ENCODE data around the gene HBP1. TPM values are rescaled to one million over a fixed set of nuclear protein-coding genes. Genes with fewer than 3 reads are reported as not detected.

The HBP1 gene
- total and polyA plus RNA-seq, 7 experiments from 2014 or later, result 34.6 to 219 (median 116) TPM

- no peaks in the 10 kb centered on the region for H3K4me1 ChIP-seq (ENCODE audit: control insufficient read depth in 2 of 2, insufficient read depth in 2 of 2, low read length in 2 of 2)
- H3K4me3 Mint-ChIP-seq, result no peak overlapping the region
- no peak overlapping the region for H3K27ac Mint-ChIP-seq
- H3K27me3 Mint-ChIP-seq, result peaks cover 0 to 3% (median 0%) of the 10 kb centered on the region in 5 donors
- ChIA-PET CTCF (no interaction called here), POLR2A (interaction anchor here (4.1 kb wide), 1 partner anchor 24 kb away, joined by 34 read pairs; the partner anchor contains the start of gene HBP1)
- no peaks in the 10 kb centered on the region for H3K9me3 Mint-ChIP-seq
- peaks cover 0 to 10% (median 4%) of the 10 kb centered on the region in 7 donors for H3K4me1 Mint-ChIP-seq
- H3K36me3 Mint-ChIP-seq, result no peaks in the 10 kb centered on the region
- DNase-seq (no peak), ATAC-seq (no peak)
- H3K27ac ChIP-seq (ENCODE audit: low read depth, low read length), result no peak overlapping the region
- intact Hi-C loops (cut with micrococcal nuclease), result loop anchor here (5.0 to 10.0 kb wide), 4 partner anchors 98 to 1002 kb away; partner anchors contain the start of gene CCDC71L (in 1 of the 2)
- no peak overlapping the region for H3K4me3 ChIP-seq (ENCODE audit: low read length)
- no peaks in the 10 kb centered on the region for H3K27me3 ChIP-seq (ENCODE audit: control insufficient read depth in 2 of 2, insufficient read depth in 2 of 2, low read length in 2 of 2)
- no peaks in the 10 kb centered on the region for H3K9me3 ChIP-seq (ENCODE audit: control insufficient read depth in 2 of 3, low read length in 3 of 3)
- no peaks in the 10 kb centered on the region for H3K36me3 ChIP-seq (ENCODE audit: control insufficient read depth in 2 of 3, insufficient read depth in 3 of 3, low read length in 3 of 3)
Observed at GRCh38 chr7:107145067-107145838, 23.6 kb upstream of the HBP1 start.

DNA sequence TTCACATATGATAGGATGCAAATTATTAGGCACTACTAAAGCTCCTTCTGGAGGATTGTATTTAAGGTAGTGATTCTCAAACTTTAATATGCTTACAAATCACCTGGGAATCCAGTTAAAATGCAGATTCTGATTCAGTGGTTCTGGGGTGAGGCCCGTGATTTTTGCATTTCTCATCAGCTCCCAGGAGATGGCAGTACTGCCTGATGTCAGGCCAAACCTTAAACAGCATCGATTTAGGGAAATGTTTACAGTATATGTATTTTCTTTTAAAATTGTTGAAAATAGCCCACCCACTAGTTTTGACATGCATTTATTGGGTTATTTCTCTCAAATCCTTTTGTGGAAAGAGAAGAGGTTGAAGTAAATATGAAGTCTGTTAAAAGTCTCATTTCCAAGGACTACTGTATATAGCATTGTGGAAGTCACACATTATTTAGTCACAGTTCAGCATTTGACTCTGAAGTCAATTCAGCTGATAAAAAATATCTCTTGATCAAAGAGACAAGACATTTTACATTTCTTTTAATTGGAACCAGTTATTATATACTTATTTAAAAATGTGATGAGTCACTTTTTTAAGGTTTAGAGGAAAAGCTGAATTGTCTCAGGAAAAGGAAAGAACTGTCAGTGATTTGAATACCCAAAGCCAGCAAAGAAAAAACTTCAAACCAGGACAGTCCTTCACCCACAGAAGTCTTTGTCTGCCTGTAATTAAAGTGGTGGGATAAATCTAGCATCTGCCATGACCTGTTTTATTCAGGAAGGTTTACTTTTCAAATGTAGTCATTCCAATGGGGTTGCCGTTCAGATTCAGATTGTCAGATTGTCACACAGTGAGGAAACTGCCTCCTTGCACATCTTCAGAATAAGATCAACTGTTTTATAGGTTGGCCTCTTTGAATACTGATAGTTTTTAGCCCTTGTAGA lies 21.1 kb upstream of the HBP1 start:
- ChIA-PET CTCF (interaction anchor here (0.7 to 7.7 kb wide), 20 partner anchors 9 to 1031 kb away, joined by 3 to 95 read pairs (median 4); partner anchors contain the start of gene HBP1), POLR2A (interaction anchor here (0.7 to 4.1 kb wide), 6 partner anchors 16 to 416 kb away, joined by 3 to 34 read pairs (median 3); partner anchors contain the start of genes COG5, DUS4L and HBP1)
- Histone ChIP-seq H3K4me3 (ENCODE audit: low read length) (no peak overlapping the region), H3K9me3 (ENCODE audit: control insufficient read depth in 2 of 3, low read length in 3 of 3) (no peaks in the 10 kb centered on the region), H3K36me3 (ENCODE audit: control insufficient read depth in 2 of 3, insufficient read depth in 3 of 3, low read length in 3 of 3) (no peaks in the 10 kb centered on the region), H3K4me1 (ENCODE audit: control insufficient read depth in 2 of 2, insufficient read depth in 2 of 2, low read length in 2 of 2) (no peaks in the 10 kb centered on the region), H3K27me3 (ENCODE audit: control insufficient read depth in 2 of 2, insufficient read depth in 2 of 2, low read length in 2 of 2) (no peaks in the 10 kb centered on the region), H3K27ac (ENCODE audit: low read depth, low read length) (no peak overlapping the region)
- ATAC-seq, result peak; percentile 86
- peaks cover 0 to 12% (median 4%) of the 10 kb centered on the region in 7 donors for H3K4me1 Mint-ChIP-seq
- H3K36me3 Mint-ChIP-seq, result no peaks in the 10 kb centered on the region
- peak in 6 of 9 donors; percentile 20 to 61 (median 46) for DNase-seq
- intact Hi-C loops (cut with micrococcal nuclease), result loop anchor here (1.0 to 10.0 kb wide), 8 partner anchors 19 to 1000 kb away; partner anchors contain the start of gene CCDC71L (in 1 of the 2)
- H3K27ac Mint-ChIP-seq, result peak overlapping the region in 1 of 9 donors; percentile 16
- H3K9me3 Mint-ChIP-seq, result no peaks in the 10 kb centered on the region
- no peak overlapping the region for H3K4me3 Mint-ChIP-seq
- H3K27me3 Mint-ChIP-seq, result peaks cover 0 to 6% (median 3%) of the 10 kb centered on the region in 5 donors

DNA sequence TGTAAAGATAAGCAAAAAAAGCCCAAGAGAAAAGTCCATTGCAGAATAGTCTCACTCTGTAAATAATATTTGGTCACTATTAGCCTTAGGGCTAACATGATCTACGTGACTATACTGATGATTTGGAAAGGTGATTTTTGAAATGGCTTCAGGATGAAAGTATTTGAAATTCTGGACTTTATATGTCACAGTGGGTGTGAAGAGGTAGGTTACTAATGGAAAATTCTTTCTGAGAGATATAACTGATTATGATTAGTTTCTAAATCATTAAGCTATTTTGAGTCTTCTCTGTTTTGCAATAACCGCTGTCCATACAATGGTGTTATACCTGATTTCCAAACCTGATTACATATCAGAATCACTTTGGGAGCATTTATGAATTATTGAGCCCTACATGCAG lies 20.1 kb upstream of the HBP1 start:
- Histone ChIP-seq H3K9me3 (ENCODE audit: control insufficient read depth in 2 of 3, low read length in 3 of 3) (no peaks in the 10 kb centered on the region), H3K4me1 (ENCODE audit: control insufficient read depth in 2 of 2, insufficient read depth in 2 of 2, low read length in 2 of 2) (no peaks in the 10 kb centered on the region), H3K27ac (ENCODE audit: low read depth, low read length) (no peak overlapping the region), H3K36me3 (ENCODE audit: control insufficient read depth in 2 of 3, insufficient read depth in 3 of 3, low read length in 3 of 3) (no peaks in the 10 kb centered on the region), H3K4me3 (ENCODE audit: low read length) (no peak overlapping the region), H3K27me3 (ENCODE audit: control insufficient read depth in 2 of 2, insufficient read depth in 2 of 2, low read length in 2 of 2) (no peaks in the 10 kb centered on the region)
- no peaks in the 10 kb centered on the region for H3K36me3 Mint-ChIP-seq
- intact Hi-C loops (cut with micrococcal nuclease), result loop anchor here (5.0 to 10.0 kb wide), 4 partner anchors 101 to 999 kb away; partner anchors contain the start of gene CCDC71L (in 1 of the 2)
- H3K4me1 Mint-ChIP-seq, result peaks cover 0 to 12% (median 4%) of the 10 kb centered on the region in 7 donors
- POLR2A ChIA-PET, result interaction anchor here (4.1 kb wide), 1 partner anchor 20 kb away, joined by 34 read pairs; the partner anchor contains the start of gene HBP1
- no peak for ATAC-seq
- CTCF ChIA-PET, result interaction anchor here (0.6 to 7.7 kb wide), 16 partner anchors 10 to 576 kb away, joined by 3 to 95 read pairs (median 5); partner anchors contain the start of genes HBP1 and PIK3CG
- no peak overlapping the region for H3K27ac Mint-ChIP-seq
- H3K4me3 Mint-ChIP-seq, result no peak overlapping the region
- H3K9me3 Mint-ChIP-seq, result no peaks in the 10 kb centered on the region
- H3K27me3 Mint-ChIP-seq, result peaks cover 0 to 7% (median 3%) of the 10 kb centered on the region in 5 donors
- no peak for DNase-seq

- Mint-ChIP-seq H3K36me3 (no peaks in the 10 kb centered on the region), H3K27ac (no peak overlapping the region), H3K27me3 (peaks cover 0 to 7% (median 3%) of the 10 kb centered on the region in 5 donors), H3K4me3 (no peak overlapping the region), H3K4me1 (peaks cover 0 to 12% (median 4%) of the 10 kb centered on the region in 7 donors), H3K9me3 (no peaks in the 10 kb centered on the region)
- no peaks in the 10 kb centered on the region for H3K4me1 ChIP-seq (ENCODE audit: control insufficient read depth in 2 of 2, insufficient read depth in 2 of 2, low read length in 2 of 2)
- intact Hi-C loops (cut with micrococcal nuclease), result loop anchor here (1.0 to 10.0 kb wide), 10 partner anchors 18 to 997 kb away; partner anchors contain the start of genes CCDC71L (in 1 of the 2) and PIK3CG (in 1 of the 2)
- H3K36me3 ChIP-seq (ENCODE audit: control insufficient read depth in 2 of 3, insufficient read depth in 3 of 3, low read length in 3 of 3), result no peaks in the 10 kb centered on the region
- H3K9me3 ChIP-seq (ENCODE audit: control insufficient read depth in 2 of 3, low read length in 3 of 3), result no peaks in the 10 kb centered on the region
- H3K4me3 ChIP-seq (ENCODE audit: low read length), result no peak overlapping the region
- no peak overlapping the region for H3K27ac ChIP-seq (ENCODE audit: low read depth, low read length)
- ATAC-seq (no peak), DNase-seq (no peak)
- CTCF ChIA-PET, result interaction anchor here (0.5 to 7.7 kb wide), 12 partner anchors 16 to 490 kb away, joined by 3 to 95 read pairs (median 4); partner anchors contain the start of genes CCDC71L, HBP1 and PIK3CG
- H3K27me3 ChIP-seq (ENCODE audit: control insufficient read depth in 2 of 2, insufficient read depth in 2 of 2, low read length in 2 of 2), result no peaks in the 10 kb centered on the region
- POLR2A ChIA-PET, result interaction anchor here (0.6 to 4.5 kb wide), 4 partner anchors 14 to 205 kb away, joined by 3 to 35 read pairs (median 3); partner anchors contain the start of gene HBP1
Observed at GRCh38 chr7:107149863-107150262, 18.9 kb upstream of the HBP1 start.

DNA sequence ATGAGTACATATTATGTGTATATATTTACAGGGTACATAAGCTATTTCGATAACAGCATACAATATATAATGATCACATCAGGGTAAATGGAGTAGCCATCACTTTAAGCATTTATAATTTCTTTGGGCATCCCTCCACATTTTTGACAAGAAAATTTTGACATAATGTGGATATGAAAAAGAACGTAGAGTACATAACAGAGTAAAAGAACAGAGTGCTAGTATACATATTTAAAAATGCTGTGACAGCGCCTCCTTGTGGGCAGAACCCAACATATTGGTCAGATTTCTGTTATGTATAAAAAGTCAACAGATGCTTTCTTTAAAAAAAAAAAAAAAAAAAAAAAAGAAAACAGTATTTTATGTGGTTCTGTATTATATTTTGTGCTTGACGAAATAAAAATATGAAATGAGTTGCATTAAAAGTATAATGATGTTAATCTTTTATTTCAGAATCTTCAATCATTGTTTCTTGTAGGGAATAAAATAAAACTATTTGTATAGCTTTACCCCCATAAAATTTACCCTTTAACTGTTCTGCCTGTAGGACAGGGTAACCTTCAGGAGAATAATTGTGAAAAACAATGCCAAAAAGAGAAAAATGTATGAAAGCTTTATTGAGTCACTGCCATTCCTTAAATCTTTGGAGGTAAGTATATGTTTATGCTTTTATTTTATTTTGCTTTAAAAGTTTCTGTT lies 18.3 kb upstream of the HBP1 start:
- no peak overlapping the region for H3K27ac Mint-ChIP-seq
- no peak overlapping the region for H3K4me3 Mint-ChIP-seq
- intact Hi-C loops (cut with micrococcal nuclease), result loop anchor here (1.0 to 5.0 kb wide), 6 partner anchors 18 to 974 kb away; partner anchors contain the start of gene PIK3CG (in 1 of the 2)

More for the DNA sequence above, 18.3 kb upstream of the HBP1 start:
- no peaks in the 10 kb centered on the region for H3K4me1 ChIP-seq (ENCODE audit: control insufficient read depth in 2 of 2, insufficient read depth in 2 of 2, low read length in 2 of 2)
- no peaks in the 10 kb centered on the region for H3K9me3 ChIP-seq (ENCODE audit: control insufficient read depth in 2 of 3, low read length in 3 of 3)
- DNase-seq (peak; percentile 45 to 79 (median 72)), ATAC-seq (peak; percentile 88)
- Mint-ChIP-seq H3K36me3 (no peaks in the 10 kb centered on the region), H3K9me3 (no peaks in the 10 kb centered on the region), H3K4me1 (peaks cover 0 to 12% (median 4%) of the 10 kb centered on the region in 7 donors), H3K27me3 (peaks cover 0 to 7% (median 3%) of the 10 kb centered on the region in 5 donors)
- no peaks in the 10 kb centered on the region for H3K36me3 ChIP-seq (ENCODE audit: control insufficient read depth in 2 of 3, insufficient read depth in 3 of 3, low read length in 3 of 3)
- no peak overlapping the region for H3K4me3 ChIP-seq (ENCODE audit: low read length)
- no peak overlapping the region for H3K27ac ChIP-seq (ENCODE audit: low read depth, low read length)
- POLR2A ChIA-PET, result interaction anchor here (0.6 to 4.5 kb wide), 3 partner anchors 14 to 205 kb away, joined by 3 to 35 read pairs (median 3); partner anchors contain the start of gene HBP1
- H3K27me3 ChIP-seq (ENCODE audit: control insufficient read depth in 2 of 2, insufficient read depth in 2 of 2, low read length in 2 of 2), result no peaks in the 10 kb centered on the region
- CTCF ChIA-PET, result interaction anchor here (0.5 to 7.7 kb wide), 16 partner anchors 12 to 490 kb away, joined by 3 to 95 read pairs (median 4); partner anchors contain the start of genes CCDC71L, HBP1 and PIK3CG
